ENCODE results near the gene ZNF618. TPM values are rescaled to one million over a fixed set of nuclear protein-coding genes. Genes with fewer than 3 reads are reported as not detected.

The ZNF618 gene, protein sequence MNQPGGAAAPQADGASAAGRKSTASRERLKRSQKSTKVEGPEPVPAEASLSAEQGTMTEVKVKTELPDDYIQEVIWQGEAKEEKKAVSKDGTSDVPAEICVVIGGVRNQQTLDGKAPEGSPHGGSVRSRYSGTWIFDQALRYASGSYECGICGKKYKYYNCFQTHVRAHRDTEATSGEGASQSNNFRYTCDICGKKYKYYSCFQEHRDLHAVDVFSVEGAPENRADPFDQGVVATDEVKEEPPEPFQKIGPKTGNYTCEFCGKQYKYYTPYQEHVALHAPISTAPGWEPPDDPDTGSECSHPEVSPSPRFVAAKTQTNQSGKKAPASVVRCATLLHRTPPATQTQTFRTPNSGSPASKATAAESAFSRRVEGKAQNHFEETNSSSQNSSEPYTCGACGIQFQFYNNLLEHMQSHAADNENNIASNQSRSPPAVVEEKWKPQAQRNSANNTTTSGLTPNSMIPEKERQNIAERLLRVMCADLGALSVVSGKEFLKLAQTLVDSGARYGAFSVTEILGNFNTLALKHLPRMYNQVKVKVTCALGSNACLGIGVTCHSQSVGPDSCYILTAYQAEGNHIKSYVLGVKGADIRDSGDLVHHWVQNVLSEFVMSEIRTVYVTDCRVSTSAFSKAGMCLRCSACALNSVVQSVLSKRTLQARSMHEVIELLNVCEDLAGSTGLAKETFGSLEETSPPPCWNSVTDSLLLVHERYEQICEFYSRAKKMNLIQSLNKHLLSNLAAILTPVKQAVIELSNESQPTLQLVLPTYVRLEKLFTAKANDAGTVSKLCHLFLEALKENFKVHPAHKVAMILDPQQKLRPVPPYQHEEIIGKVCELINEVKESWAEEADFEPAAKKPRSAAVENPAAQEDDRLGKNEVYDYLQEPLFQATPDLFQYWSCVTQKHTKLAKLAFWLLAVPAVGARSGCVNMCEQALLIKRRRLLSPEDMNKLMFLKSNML
- 5.6 and 7.1 TPM in 2 replicates for total RNA-seq (2014; rRNA removed; shearing (Covaris generic); ENCODE audit: low replicate concordance)

DNA sequence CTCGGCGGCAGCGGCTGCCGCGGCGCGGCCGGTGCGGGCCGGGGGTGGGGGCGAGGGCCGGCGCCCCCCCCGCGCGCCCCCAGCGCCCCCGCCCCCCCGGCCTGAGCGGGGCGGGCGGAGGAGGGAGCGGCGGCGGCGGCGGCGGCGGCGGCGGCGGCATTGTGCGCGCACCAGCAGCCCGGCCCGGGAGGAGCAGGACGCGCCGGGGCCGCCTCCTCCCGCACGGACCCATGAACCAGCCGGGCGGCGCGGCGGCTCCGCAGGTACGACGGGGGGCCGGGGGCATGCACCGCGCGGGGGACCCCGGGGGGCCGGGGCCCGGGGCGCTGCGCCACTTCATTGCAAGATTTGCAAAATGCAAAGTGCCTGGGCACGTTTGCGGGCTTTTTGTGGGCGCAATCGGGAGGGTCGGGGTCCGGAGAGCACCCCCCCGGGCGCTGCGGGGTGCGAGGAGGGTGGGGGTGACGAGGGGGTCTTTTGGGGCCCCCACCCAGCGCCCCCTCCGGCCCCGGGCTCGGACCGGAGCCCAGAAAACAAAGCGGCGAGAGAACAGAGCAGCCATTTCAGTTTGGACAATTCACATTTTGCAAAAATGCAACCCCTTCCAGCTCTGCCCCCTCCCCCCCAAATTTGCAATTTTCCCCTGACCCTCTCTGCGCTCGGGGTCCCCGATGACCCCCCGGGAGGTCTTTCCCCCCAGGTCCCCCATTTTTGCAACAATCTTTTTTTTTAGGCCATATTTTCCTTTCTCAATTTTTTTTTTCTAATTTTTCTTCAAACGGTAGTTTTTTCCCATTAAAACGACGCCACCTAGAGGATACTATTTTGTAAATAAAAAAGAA lies at the start of gene ZNF618:
Gene ZNF618, plus strand, starts transcription at position 159 of the 842 bp plus-strand sequence. Its CDS starts 72 bp downstream, at position 231.
- peak; percentile 23 for DNase-seq (ENCODE audit: low read depth)
- in situ Hi-C loops (cut with HindIII; ENCODE audit: low pct_unique_long_range_greater_than_20kb, low sequenced_read_pairs) = no loop called here

DNA sequence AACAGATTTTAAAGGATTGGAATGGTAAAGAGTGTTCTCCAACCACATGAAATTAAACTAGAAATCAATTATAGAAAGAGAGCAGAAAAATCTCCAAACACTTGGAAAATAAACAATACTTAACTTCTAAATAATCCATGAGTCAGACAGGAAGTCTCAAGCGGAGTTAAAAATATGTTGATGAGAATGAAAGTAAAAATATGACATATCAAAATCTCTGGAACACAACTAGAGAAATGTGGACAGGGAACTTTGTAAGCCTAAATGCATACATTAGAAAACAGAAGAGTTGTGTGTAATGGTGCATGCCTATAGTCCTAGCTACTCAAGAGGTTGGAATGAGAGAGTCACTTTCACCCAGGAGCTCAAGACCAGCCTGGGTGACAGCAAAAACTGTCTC lies 47.9 kb upstream of the ZNF618 start:
- in situ Hi-C loops (cut with HindIII; ENCODE audit: low pct_unique_long_range_greater_than_20kb, low sequenced_read_pairs) = no loop called here
- no peak for DNase-seq (ENCODE audit: low read depth)

DNA sequence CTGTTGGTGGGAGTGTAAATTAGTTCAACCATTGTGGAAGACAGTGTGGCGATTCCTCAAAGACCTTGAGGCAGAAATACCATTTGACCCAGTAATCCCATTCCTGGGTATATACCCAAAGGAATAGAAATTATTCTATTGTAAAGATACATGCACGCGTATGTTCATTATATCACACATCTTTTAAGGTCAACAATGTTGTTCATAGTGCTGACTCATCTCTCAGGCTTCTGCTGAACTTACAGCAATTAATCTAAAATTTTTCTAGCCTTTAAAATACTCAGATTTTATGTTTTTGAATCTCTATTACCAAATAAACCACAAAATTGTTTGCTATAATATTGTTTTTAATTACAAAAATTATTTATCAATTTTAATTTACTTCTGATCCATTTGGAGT lies 38.8 kb upstream of the ZNF618 start:
- DNase-seq (ENCODE audit: low read depth) = no peak
- in situ Hi-C loops (cut with HindIII; ENCODE audit: low pct_unique_long_range_greater_than_20kb, low sequenced_read_pairs) = no loop called here

DNA sequence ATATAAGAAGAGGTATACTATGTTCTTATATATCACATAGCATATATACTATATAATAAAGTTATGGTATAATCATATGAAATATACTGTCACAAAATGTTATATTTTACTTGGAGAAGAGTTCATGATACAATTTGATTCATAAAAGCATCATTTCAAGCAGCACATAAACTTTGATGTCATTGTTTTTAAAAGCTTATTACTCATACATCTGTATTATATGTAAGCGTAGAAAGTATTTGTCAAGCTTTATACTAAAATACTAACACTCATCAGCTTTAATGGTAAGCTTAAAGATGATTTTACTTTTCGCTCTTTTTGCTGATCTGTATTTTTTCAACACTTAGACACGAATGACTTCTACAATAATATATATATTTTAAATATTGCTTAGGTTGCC lies 34.0 kb upstream of the ZNF618 start:
- in situ Hi-C loops (cut with HindIII; ENCODE audit: low pct_unique_long_range_greater_than_20kb, low sequenced_read_pairs) = no loop called here
- DNase-seq (ENCODE audit: low read depth) = no peak

DNA sequence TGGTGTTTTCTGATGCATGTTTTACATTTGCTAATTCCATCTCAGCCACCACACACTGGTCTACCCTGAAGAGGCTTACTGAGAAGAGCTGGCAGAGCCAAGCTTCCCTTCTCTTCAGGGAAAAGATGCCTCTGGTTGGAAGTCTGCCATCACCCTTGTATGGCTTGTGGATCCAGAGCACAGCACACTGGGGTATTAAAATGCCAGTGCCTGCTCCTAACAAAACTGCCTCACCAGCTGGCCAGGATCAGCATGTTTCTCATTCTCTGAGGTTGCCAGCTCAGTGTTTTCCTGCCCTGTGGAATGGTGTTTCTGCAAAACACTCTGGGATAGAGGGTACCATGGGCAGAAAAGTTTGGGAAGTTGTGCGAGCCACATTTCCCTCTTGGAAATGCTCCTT lies 31.6 kb upstream of the ZNF618 start:
- DNase-seq (ENCODE audit: low read depth) = no peak
- in situ Hi-C loops (cut with HindIII; ENCODE audit: low pct_unique_long_range_greater_than_20kb, low sequenced_read_pairs) = no loop called here

DNA sequence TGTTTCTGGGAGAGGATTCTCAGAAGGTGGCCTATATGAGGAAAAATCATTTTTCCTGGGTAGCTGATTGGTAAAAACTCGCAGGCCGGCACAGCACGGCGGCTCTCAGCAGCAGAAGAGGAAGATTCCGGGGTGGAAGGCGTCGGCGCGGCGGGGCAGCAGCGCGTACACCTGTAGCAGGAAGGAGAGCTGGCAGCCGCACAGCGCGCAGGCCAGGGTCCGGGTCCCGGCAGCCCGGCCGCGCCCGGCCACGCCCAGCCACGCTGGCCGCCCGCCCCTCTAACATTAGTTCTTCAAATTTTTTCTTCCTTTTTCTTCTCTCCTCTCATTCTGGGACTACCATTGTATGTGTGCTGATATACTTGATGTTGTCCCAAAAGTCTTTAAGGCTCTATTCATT lies 24.8 kb upstream of the ZNF618 start:
- in situ Hi-C loops (cut with HindIII; ENCODE audit: low pct_unique_long_range_greater_than_20kb, low sequenced_read_pairs) = no loop called here
- DNase-seq (ENCODE audit: low read depth) = no peak

DNA sequence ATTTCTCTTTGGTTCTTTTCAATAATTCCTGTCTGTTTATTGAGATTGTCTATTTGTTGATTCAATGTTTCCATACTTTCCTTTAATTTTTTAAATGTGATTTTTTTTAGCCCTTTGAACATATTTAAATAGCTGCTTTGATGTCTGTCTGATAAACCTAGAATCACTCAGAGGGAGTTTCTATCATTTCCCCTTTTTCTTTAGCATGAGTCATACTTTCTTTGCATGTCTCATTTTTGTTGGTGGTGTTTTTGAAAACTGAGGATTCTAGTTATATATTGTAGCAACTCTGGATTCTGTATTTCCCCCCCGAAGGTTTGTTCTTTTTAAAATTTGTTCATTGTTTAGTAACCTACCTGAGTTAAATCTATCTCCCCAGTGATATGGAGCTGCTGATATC lies 24.2 kb upstream of the ZNF618 start:
- no peak for DNase-seq (ENCODE audit: low read depth)
- in situ Hi-C loops (cut with HindIII; ENCODE audit: low pct_unique_long_range_greater_than_20kb, low sequenced_read_pairs) = no loop called here

DNA sequence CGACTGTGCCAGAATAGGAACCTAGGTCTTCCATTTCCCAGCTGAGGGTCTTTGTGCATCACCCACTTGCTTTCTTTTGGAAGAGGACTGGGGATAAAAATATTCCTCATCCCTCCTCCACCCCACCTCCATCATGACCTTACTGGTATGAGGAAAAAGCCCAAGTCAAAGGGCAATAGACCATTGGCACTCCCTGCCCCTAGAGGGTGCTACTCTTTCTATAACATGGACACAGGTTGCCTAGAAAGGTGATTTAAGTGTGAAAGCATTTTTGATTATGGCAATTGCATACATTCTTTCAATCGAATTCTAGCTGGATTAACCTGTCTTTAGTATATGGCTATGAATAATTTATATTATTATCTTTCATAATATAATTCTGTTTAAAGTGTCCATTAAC lies 22.8 kb upstream of the ZNF618 start:
- in situ Hi-C loops (cut with HindIII; ENCODE audit: low pct_unique_long_range_greater_than_20kb, low sequenced_read_pairs) = no loop called here
- DNase-seq (ENCODE audit: low read depth) = no peak

DNA sequence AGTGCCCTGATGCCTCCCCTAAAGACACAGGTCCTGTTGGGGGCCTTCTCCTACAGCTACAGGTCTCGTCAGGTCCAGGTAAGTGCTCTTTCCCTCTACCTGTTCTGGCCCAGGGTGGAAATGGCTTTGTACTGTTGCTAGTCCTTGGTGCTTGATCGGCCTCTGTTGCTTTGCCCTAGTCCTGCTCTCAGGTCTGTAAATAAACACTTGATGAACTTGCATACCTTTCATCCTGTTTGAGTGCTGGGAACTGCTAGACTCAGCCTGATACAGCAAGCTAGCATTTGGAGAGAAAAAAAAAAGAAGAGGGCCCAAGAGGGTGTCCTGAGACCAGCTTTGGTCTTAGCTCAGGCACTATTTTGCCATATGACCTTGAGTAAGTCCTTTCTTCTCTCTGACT lies 21.8 kb upstream of the ZNF618 start:
- in situ Hi-C loops (cut with HindIII; ENCODE audit: low pct_unique_long_range_greater_than_20kb, low sequenced_read_pairs) = no loop called here
- no peak for DNase-seq (ENCODE audit: low read depth)

DNA sequence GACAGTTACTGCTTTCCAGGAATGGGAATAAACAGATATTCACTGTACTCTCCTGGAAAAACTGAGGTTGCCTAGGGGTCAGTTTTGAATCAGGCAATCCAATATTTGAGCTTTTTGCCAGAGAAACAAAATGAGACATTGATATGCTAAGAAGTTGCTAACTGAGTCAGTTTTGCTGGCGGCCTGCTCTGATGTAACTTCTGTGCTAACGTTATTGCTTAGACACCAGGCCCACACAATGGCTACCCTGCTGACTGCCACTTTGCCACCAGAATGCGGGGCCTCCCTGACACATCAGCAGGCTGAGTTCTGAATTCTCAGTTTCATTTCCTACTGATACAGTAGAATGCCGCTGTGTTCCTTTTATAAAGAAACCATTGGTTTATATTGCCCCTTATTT lies 18.2 kb upstream of the ZNF618 start:
- in situ Hi-C loops (cut with HindIII; ENCODE audit: low pct_unique_long_range_greater_than_20kb, low sequenced_read_pairs) = no loop called here
- no peak for DNase-seq (ENCODE audit: low read depth)

DNA sequence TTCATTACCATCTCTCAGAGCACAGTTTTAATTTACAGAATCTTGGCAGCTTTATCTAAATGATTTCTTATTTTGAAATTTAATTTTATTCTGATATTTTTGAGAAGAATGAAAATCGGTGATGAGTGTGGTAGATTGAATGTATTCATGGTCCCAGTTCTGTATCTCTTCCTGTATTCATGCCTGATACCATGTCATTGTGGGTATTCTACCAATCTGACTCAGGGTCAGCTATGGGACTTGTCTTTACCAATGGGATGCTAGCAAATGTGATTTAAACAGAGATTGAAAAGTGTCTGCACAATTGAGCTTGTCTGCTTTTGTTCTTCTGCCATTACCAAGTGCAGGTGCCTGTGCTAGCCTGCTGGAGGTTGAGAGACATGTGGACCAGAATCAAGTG lies 17.8 kb upstream of the ZNF618 start:
- DNase-seq (ENCODE audit: low read depth) = no peak
- in situ Hi-C loops (cut with HindIII; ENCODE audit: low pct_unique_long_range_greater_than_20kb, low sequenced_read_pairs) = no loop called here

DNA sequence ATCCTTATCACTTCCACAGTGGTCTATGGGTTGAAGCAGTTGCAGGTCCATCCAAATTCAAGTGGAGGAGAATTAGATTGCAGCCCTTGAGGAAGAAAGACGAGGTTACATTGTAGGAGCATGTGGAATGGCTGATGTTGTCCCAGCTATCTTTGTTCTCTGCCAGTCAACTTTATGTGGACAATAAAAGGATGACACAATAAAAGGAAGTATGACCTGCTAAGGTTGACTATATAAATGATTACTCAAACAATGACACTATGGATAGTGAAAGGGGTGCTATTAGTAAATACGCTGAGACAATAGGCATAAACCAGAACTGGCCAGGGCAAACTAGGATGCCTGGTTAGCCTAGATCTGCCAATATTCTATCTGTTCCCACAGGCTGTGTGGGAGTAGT lies 12.8 kb upstream of the ZNF618 start:
- in situ Hi-C loops (cut with HindIII; ENCODE audit: low pct_unique_long_range_greater_than_20kb, low sequenced_read_pairs) = no loop called here
- DNase-seq (ENCODE audit: low read depth) = no peak

DNA sequence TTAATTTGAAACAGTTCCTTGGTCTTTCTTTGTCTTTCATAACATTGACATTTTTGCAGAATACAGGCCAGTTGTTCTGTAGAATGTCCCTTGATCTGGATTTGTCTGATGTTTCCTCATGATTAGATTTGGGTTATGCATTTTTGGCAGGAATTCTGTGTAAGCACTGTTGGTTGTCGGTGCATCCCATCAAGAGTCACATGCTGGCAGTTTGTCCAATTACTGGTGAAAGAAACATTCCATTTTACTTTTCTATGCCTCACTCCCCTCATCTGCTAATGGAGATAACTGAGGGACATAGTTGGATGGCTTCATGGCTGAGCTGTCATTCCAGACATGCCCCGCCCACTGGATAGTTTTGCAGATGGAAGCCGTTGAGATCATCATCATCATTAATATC lies 7.6 kb upstream of the ZNF618 start:
- no peak for DNase-seq (ENCODE audit: low read depth)
- in situ Hi-C loops (cut with HindIII; ENCODE audit: low pct_unique_long_range_greater_than_20kb, low sequenced_read_pairs) = no loop called here

DNA sequence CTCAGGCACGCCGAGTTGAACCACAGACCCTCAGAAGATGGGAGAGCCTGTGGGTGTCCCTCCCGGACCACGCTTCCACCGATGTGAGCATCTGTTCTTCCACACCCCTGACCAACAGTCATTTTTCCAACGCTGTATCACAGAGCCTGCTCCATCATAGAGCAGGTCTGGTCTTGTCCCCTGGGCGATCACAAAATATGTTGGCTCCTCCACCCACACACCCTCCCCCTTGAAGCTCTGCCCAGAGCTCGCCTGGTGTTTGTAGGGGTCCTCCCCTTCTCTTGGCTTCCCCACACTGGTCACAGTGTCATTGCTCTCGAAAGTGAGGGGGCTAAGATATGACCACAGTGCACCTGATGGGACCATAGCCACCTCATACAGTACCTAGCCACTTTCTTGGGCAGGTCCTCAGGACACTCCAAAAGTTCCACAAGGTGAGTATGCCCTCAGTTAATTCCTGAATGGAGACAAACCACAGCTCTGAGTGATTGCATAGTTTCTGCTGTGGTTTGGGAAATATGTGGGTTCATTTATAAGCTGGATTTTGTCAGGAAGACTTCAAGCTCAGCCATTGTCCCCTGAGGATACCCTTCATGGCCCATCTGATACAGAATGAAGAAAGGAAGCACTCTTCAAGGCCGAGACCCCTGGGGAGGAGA lies 3.5 kb upstream of the ZNF618 start:
- DNase-seq (ENCODE audit: low read depth) = no peak

DNA sequence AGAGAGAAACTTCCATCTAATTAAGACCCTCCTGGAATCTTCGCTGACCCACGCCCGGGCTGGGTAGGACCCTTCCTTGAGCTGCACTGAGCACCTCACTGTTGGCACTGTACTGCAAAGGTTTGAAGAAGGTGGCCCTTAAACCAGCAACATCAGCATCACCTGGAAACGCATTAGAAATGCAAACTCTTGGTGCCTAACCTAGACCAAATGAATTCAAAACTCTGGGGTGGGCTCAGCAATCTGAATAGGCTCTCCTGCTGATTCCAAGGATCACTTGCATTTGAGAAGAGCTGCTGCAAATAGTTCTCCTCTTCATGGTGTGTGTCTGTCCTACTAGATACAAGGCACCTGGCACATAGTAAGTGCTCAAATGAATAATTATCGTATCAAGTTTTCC lies 2.7 kb upstream of the ZNF618 start:
- DNase-seq (ENCODE audit: low read depth) = no peak
- in situ Hi-C loops (cut with HindIII; ENCODE audit: low pct_unique_long_range_greater_than_20kb, low sequenced_read_pairs) = no loop called here

More for the DNA sequence above, 3.5 kb upstream of the ZNF618 start:
- in situ Hi-C loops (cut with HindIII; ENCODE audit: low pct_unique_long_range_greater_than_20kb, low sequenced_read_pairs) = no loop called here

DNA sequence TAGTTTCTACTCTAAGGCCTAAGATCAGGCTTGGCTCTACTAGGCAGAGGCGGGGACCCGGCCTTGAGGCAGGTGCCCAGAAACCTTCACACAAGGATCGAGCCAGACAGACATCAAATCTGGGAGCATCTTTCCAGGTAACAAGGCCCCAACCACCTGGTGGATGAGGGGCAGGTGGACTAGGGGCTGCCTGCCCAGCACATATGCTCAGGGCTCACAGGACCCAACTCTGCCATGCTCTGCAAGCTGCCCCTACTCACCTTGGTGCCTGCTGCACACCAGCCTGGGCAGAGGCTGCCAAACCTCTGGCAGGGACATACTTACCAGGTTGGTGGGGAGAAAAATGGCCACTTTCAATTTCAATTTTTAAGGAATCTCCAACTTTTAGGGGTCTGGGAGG lies 2.2 kb upstream of the ZNF618 start:
- DNase-seq (ENCODE audit: low read depth) = no peak
- in situ Hi-C loops (cut with HindIII; ENCODE audit: low pct_unique_long_range_greater_than_20kb, low sequenced_read_pairs) = no loop called here

DNA sequence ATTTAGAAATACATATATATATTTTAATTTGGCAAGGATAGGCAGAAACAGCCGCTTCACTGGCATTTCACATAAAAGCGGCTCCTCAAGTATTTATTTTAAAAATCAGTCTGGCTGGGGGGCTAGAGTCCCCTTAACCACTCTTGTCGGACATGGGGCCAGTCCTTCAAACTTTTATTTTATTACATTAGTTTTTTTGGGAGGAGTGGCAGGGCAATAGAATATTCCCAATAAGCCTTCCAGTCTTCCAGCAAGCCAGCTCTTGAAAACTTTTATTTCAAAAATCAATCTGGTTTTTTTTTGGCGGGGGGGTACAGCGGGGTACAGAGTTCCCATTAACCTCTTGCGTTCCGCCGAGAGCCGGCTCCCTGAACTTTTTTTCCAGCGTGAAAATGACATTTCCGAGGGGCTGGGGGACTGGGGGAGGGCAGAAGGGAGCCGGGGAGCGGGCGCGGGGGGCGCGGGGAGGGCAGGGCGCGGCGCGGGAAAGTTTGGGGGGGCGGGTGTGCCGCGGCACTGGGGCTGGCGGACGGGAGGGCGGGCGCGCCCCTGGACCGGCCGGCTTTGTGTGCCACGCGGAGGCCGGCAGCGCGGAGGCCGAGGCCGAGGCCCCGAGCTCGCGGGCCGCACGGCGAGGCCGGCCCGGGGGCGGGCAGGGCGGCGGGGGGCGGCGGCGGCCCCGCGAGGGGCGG lies 504 bp upstream of the ZNF618 start:
- in situ Hi-C loops (cut with HindIII; ENCODE audit: low pct_unique_long_range_greater_than_20kb, low sequenced_read_pairs) = no loop called here
- DNase-seq (ENCODE audit: low read depth) = no peak

Measured in Caki2 (cell line).